Kidney (tissue), 14 donors: ENCODE measurements around the gene SCGN. TPM values are rescaled to one million over a fixed set of nuclear protein-coding genes. Genes with fewer than 3 reads are reported as not detected.

Experiments used
- DNase-seq, 5 donors: peaks; one replicate each; pipeline ENCODE4 v3.0.0-alpha.2; 2013 to 2020
- FAIRE-seq: peaks from 2 replicates; lab custom pipeline; 2012; peaks lifted over from hg19 to GRCh38; lab: Jason Lieb, UNC
- H3K27ac ChIP-seq, 2 donors: one replicate each; pipeline ENCODE4 v1.7.0; 2013; ENCODE audit warnings: low read depth in 2 of 2, low read length in 2 of 2, inconsistent platforms in 1 of 2
- H3K27me3 ChIP-seq: one replicate; pipeline ENCODE4 v1.7.1; 2013; ENCODE audit warnings: low read length, inconsistent platforms; ENCODE audit not compliant: control insufficient read depth, insufficient read depth
- H3K36me3 ChIP-seq, 3 donors: one replicate each; pipeline versions ENCODE4 v1.7.0 to v1.7.1; 2013; ENCODE audit warnings: low read length in 3 of 3, control low read depth in 1 of 3, inconsistent platforms in 1 of 3; ENCODE audit not compliant: insufficient read depth in 3 of 3, control insufficient read depth in 2 of 3
- H3K4me1 ChIP-seq, 3 donors: one replicate each; pipeline versions ENCODE4 v1.7.0 to v1.7.1; 2013; ENCODE audit warnings: low read length in 3 of 3, inconsistent platforms in 1 of 3, low read depth in 1 of 3; ENCODE audit not compliant: control insufficient read depth in 2 of 3, insufficient read depth in 2 of 3
- H3K4me3 ChIP-seq, 3 donors: one replicate each; pipeline versions ENCODE4 v1.7.0 to v1.8.1; 2013; ENCODE audit warnings: low read length in 3 of 3, control low read depth in 1 of 3, inconsistent platforms in 1 of 3
- H3K9ac ChIP-seq, 3 donors: one replicate each; pipeline versions ENCODE4 v1.7.0 to v1.7.1; 2013; ENCODE audit warnings: low read length in 3 of 3, control low read depth in 1 of 3, inconsistent platforms in 1 of 3
- H3K9me3 ChIP-seq, 3 donors: one replicate each; pipeline versions ENCODE4 v1.7.0 to v1.7.1; 2013; ENCODE audit warnings: low read length in 3 of 3, control low read depth in 1 of 3, inconsistent platforms in 1 of 3; ENCODE audit not compliant: control insufficient read depth in 2 of 3, insufficient read depth in 1 of 3
- CTCF ChIP-seq: IDR thresholded peaks from 3 replicates; pipeline ENCODE4 v1.5.1; 2012; ENCODE audit warnings: mild to moderate bottlenecking, moderate library complexity, borderline replicate concordance; ENCODE audit not compliant: insufficient read depth; ENCODE audit errors: extremely low read depth
- intact Hi-C: fragments of 100-400 bp; cut with DNase I; formaldehyde crosslinking; loops from one replicate; pipeline ENCODE4 v1.11.1; 2022
- polyA plus RNA-seq: library from polyadenylated mRNA; stranded (reverse); fragments of 350-450 nt; fragmentation: Illumina TruSeq; extraction: RNeasy Lipid Tissue Mini Kit (QIAGEN cat#74804); gene quantifications from one replicate; pipeline ENCODE4 v1.2.3, GENCODE V29; 2014; ENCODE audit warnings: low read depth, low replicate concordance; ENCODE audit not compliant: insufficient read depth
- total RNA-seq: library from RNA; stranded (reverse); fragmentation: NEBNext Ultra II Directional; extraction: Animal tissue kit (Norgen Biotek cat#: 25700); gene quantifications from one replicate; pipeline ENCODE4 v1.2.1, GENCODE V29; 2021
- donor health status: control.
- donor health status: control.
- donor health status: control.
- donor health status: control.
- donor health status: control.
- donor health status: DM: yes; HTN: yes; CAD: no.
- donor health status: Normal renal cell carcinoma (clear cell type).

The SCGN gene
- total and polyA plus RNA-seq, 2 donors from 2014 or later: 0.90 to 8.7 TPM

GRCh38 chr6:25620391-25620790, 31.6 kb upstream of the SCGN start:
- TF ChIP-seq CTCF: no peak

GRCh38 chr6:25623065-25623464, 28.9 kb upstream of the SCGN start:
- FAIRE-seq: no peak
- TF ChIP-seq CTCF: no peak
- Histone ChIP-seq H3K27me3 (no peaks in the 10 kb centered on the region), H3K9me3 (no peaks in the 10 kb centered on the region), H3K9ac (no peak overlapping the region), H3K27ac (no peak overlapping the region), H3K36me3 (peaks cover 0 to 2% (median 2%) of the 10 kb centered on the region in 3 donors), H3K4me1 (no peaks in the 10 kb centered on the region), H3K4me3 (no peak overlapping the region)
- intact Hi-C loops: no loop called here
- DNase-seq: no peak

More at GRCh38 chr6:25620391-25620790, 31.6 kb upstream of the SCGN start:
- H3K27me3 ChIP-seq: no peaks in the 10 kb centered on the region
- intact Hi-C loops: no loop called here
- DNase-seq (no peak), FAIRE-seq (no peak)
- H3K9ac ChIP-seq: no peak overlapping the region
- no peak overlapping the region for H3K4me3 ChIP-seq
- no peak overlapping the region for H3K27ac ChIP-seq
- peaks cover 0 to 2% (median 2%) of the 10 kb centered on the region in 3 donors for H3K36me3 ChIP-seq
- no peaks in the 10 kb centered on the region for H3K4me1 ChIP-seq
- H3K9me3 ChIP-seq: no peaks in the 10 kb centered on the region

- no peak overlapping the region for H3K4me3 ChIP-seq
- intact Hi-C loops: no loop called here
- no peaks in the 10 kb centered on the region for H3K27me3 ChIP-seq
- H3K9me3 ChIP-seq: no peaks in the 10 kb centered on the region
- H3K36me3 ChIP-seq: peaks cover 0 to 2% (median 2%) of the 10 kb centered on the region in 3 donors
- DNase-seq (peak in 3 of 5 donors; percentile 13 to 40 (median 29)), FAIRE-seq (no peak)
- H3K27ac ChIP-seq: no peak overlapping the region
- no peak for TF ChIP-seq CTCF
- no peak overlapping the region for H3K9ac ChIP-seq
- H3K4me1 ChIP-seq: no peaks in the 10 kb centered on the region
Measured at GRCh38 chr6:25623879-25624278, 28.1 kb upstream of the SCGN start.

GRCh38 chr6:25627001-25627400, 25.0 kb upstream of the SCGN start:
- no peak for DNase-seq
- intact Hi-C loops: no loop called here
- FAIRE-seq: no peak
- no peaks in the 10 kb centered on the region for H3K27me3 ChIP-seq
- H3K9ac ChIP-seq: no peak overlapping the region
- H3K27ac ChIP-seq: no peak overlapping the region
- no peak overlapping the region for H3K4me3 ChIP-seq
- no peaks in the 10 kb centered on the region for H3K4me1 ChIP-seq
- no peaks in the 10 kb centered on the region for H3K36me3 ChIP-seq
- H3K9me3 ChIP-seq: no peaks in the 10 kb centered on the region
- no peak for TF ChIP-seq CTCF
